ENCODE measurements around the gene VEGFA.

Gene VEGFA

DNA sequence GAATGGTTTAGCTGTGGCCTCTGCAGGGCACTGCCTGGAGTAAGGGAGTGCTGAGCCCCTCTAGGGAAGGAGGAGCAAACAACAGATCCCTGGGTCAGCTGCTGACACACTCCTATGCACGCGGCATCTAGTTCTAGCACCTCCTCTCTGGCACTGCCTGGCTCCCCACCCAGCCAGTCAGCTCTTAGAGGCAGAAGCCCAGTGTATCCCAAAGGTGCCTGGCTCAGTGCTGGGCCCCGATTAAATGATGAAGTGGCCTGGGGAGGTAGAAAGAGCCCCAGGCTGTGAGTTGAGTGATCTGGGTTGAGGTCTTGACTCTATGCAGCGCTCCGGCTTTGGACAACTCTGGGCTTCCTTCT is 7.6 kb upstream of the VEGFA start:
- Histone ChIP-seq H3K4me1 (ENCODE audit: control insufficient read depth, low read depth, low read length) (peaks cover 9% of the 10 kb centered on the region), H3K27ac (ENCODE audit: low read depth, low read length) (no peak overlapping the region), H3K9ac (ENCODE audit: low read length) (no peak overlapping the region), H4K8ac (ENCODE audit: low read depth, low read length) (no peak overlapping the region), H4K5ac (ENCODE audit: low read length) (no peak overlapping the region), H3K79me1 (ENCODE audit: low read length) (no peaks in the 10 kb centered on the region), H3K4me3 (ENCODE audit: low read length) (no peak overlapping the region), H3K79me2 (ENCODE audit: control insufficient read depth, insufficient read depth, low read length) (no peaks in the 10 kb centered on the region), H3K18ac (ENCODE audit: low read length) (no peak overlapping the region), H2AK5ac (ENCODE audit: low read length) (no peak overlapping the region), H2BK15ac (replicated peaks; ENCODE audit: low read depth) (no peak overlapping the region), H2BK120ac (ENCODE audit: low read depth, low read length) (no peak overlapping the region), H3K36me3 (ENCODE audit: control insufficient read depth, insufficient read depth, low read length) (no peaks in the 10 kb centered on the region), H3K4ac (ENCODE audit: low read depth, low read length) (no peak overlapping the region), H2BK5ac (ENCODE audit: low read length) (no peak overlapping the region), H3K23ac (ENCODE audit: low read length) (no peak overlapping the region), H3K27me3 (ENCODE audit: insufficient read depth, low read length, poor library complexity) (no peaks in the 10 kb centered on the region), H3K4me2 (ENCODE audit: low read length) (no peak overlapping the region), H3K56ac (ENCODE audit: low read length) (no peak overlapping the region)
- WGBS (ENCODE audit: extremely low coverage, insufficient coverage, low lambda C conversion rate) = no CpG with 5 or more reads among the region's 5 CpGs
- DNase-seq = no peak

DNA sequence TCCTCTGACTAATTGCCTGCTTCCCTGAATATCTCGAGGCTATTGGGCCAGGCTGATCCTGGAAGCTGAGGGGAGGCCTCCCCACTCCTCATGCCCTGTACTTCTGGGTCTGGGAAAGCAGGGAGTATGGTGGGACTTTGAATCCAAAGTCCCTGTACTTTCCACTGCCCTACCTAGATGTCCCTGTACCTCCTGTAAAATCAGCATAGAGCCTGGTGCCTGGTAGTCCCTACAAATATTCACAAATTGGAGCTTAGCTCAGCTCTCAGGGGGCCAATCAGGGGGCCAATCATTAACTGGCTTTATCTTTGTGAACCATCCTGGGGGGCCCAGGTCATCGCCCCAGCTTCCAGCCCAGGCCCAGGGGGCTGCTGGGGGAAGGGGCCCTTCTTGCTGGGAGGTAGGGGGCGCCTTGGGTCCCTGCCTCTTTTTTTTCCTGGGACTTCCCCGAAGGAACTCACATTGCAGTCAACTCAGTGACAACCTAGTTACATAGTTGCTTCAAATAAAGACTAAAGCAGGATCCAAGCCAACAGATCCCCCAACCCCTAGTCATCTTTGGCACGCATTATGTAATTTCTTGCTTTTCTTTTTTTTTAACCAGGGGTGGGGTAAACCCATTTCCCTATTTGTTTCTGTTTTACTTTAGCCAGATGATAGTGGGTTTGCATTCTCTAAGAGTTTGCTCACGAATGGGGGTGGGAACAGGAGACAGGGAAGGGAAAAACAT is 6.9 kb upstream of the VEGFA start:
- no peak for DNase-seq
- no peak overlapping the region for H3K4me2 ChIP-seq (ENCODE audit: low read length)
- no peaks in the 10 kb centered on the region for H3K36me3 ChIP-seq (ENCODE audit: control insufficient read depth, insufficient read depth, low read length)
- no peak overlapping the region for H3K18ac ChIP-seq (ENCODE audit: low read length)
- H2BK15ac ChIP-seq (replicated peaks; ENCODE audit: low read depth) = no peak overlapping the region
- peaks cover 9% of the 10 kb centered on the region for H3K4me1 ChIP-seq (ENCODE audit: control insufficient read depth, low read depth, low read length)
- no peaks in the 10 kb centered on the region for H3K79me1 ChIP-seq (ENCODE audit: low read length)
- H3K4ac ChIP-seq (ENCODE audit: low read depth, low read length) = no peak overlapping the region
- no peak overlapping the region for H4K8ac ChIP-seq (ENCODE audit: low read depth, low read length)
- WGBS (ENCODE audit: extremely low coverage, insufficient coverage, low lambda C conversion rate) = no CpG with 5 or more reads among the region's 6 CpGs
- no peak overlapping the region for H2AK5ac ChIP-seq (ENCODE audit: low read length)
- no peak overlapping the region for H3K27ac ChIP-seq (ENCODE audit: low read depth, low read length)
- no peaks in the 10 kb centered on the region for H3K79me2 ChIP-seq (ENCODE audit: control insufficient read depth, insufficient read depth, low read length)
- H3K9ac ChIP-seq (ENCODE audit: low read length) = no peak overlapping the region
- no peaks in the 10 kb centered on the region for H3K27me3 ChIP-seq (ENCODE audit: insufficient read depth, low read length, poor library complexity)
- H3K23ac ChIP-seq (ENCODE audit: low read length) = no peak overlapping the region
- H3K4me3 ChIP-seq (ENCODE audit: low read length) = no peak overlapping the region
- no peak overlapping the region for H3K56ac ChIP-seq (ENCODE audit: low read length)
- H2BK120ac ChIP-seq (ENCODE audit: low read depth, low read length) = no peak overlapping the region
- H2BK5ac ChIP-seq (ENCODE audit: low read length) = no peak overlapping the region
- no peak overlapping the region for H4K5ac ChIP-seq (ENCODE audit: low read length)

DNA sequence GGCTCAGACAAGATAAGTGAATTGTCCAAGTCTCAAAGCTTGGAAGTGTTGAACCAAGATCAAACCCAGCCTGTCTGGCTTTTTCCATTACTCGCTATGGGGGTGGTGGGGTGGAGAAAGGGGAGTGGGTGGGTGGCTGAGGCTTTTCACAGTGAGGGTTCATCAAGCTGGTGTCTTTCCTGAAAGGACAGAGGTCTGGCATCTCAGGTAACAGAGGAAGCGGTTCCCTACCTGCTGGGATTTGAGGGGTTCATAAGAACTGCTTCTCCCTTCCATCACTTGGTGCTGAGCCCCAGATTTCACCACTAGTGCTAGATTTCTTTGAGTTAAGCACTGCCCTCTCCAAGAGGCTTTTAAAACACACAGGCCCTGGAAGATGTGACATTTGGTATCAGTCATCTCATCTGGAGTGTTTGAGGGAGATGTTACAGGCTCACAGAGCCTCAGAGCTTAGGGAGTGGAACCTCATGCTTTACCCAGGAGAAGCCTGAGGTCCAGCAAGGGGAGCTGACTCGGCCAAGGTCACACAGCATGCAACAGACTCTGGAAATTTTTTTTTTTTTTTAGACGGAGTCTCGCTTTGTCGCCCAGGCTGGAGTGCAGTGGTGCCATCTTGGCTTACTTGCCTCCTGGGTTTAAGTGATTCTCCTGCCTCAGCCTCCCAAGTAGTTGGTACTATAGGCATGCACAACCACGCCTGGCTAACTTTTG is 6.0 kb upstream of the VEGFA start:
- no peak overlapping the region for H2AK5ac ChIP-seq (ENCODE audit: low read length)
- no peak overlapping the region for H3K4me3 ChIP-seq (ENCODE audit: low read length)
- H3K79me2 ChIP-seq (ENCODE audit: control insufficient read depth, insufficient read depth, low read length) = no peaks in the 10 kb centered on the region
- DNase-seq = no peak
- H3K27ac ChIP-seq (ENCODE audit: low read depth, low read length) = no peak overlapping the region
- no peak overlapping the region for H2BK15ac ChIP-seq (replicated peaks; ENCODE audit: low read depth)
- no peak overlapping the region for H3K23ac ChIP-seq (ENCODE audit: low read length)
- peaks cover 9% of the 10 kb centered on the region for H3K4me1 ChIP-seq (ENCODE audit: control insufficient read depth, low read depth, low read length)
- H4K8ac ChIP-seq (ENCODE audit: low read depth, low read length) = no peak overlapping the region
- H3K79me1 ChIP-seq (ENCODE audit: low read length) = no peaks in the 10 kb centered on the region
- H3K18ac ChIP-seq (ENCODE audit: low read length) = no peak overlapping the region
- H3K36me3 ChIP-seq (ENCODE audit: control insufficient read depth, insufficient read depth, low read length) = no peaks in the 10 kb centered on the region
- no peaks in the 10 kb centered on the region for H3K27me3 ChIP-seq (ENCODE audit: insufficient read depth, low read length, poor library complexity)
- no CpG with 5 or more reads among the region's 7 CpGs for WGBS (ENCODE audit: extremely low coverage, insufficient coverage, low lambda C conversion rate)
- H2BK5ac ChIP-seq (ENCODE audit: low read length) = no peak overlapping the region
- H2BK120ac ChIP-seq (ENCODE audit: low read depth, low read length) = no peak overlapping the region
- H4K5ac ChIP-seq (ENCODE audit: low read length) = no peak overlapping the region
- no peak overlapping the region for H3K56ac ChIP-seq (ENCODE audit: low read length)
- no peak overlapping the region for H3K4me2 ChIP-seq (ENCODE audit: low read length)
- no peak overlapping the region for H3K9ac ChIP-seq (ENCODE audit: low read length)
- no peak overlapping the region for H3K4ac ChIP-seq (ENCODE audit: low read depth, low read length)

GRCh38 chr6:43764772-43765171 is 5.2 kb upstream of the VEGFA start:
- H3K56ac ChIP-seq (ENCODE audit: low read length) = no peak overlapping the region
- no peak for DNase-seq
- H3K27ac ChIP-seq (ENCODE audit: low read depth, low read length) = no peak overlapping the region
- no peaks in the 10 kb centered on the region for H3K27me3 ChIP-seq (ENCODE audit: insufficient read depth, low read length, poor library complexity)
- no peak overlapping the region for H3K4ac ChIP-seq (ENCODE audit: low read depth, low read length)
- no peak overlapping the region for H2BK5ac ChIP-seq (ENCODE audit: low read length)
- H2BK15ac ChIP-seq (replicated peaks; ENCODE audit: low read depth) = no peak overlapping the region
- no peak overlapping the region for H4K8ac ChIP-seq (ENCODE audit: low read depth, low read length)
- no peak overlapping the region for H3K18ac ChIP-seq (ENCODE audit: low read length)
- no peak overlapping the region for H2BK120ac ChIP-seq (ENCODE audit: low read depth, low read length)
- no peak overlapping the region for H4K5ac ChIP-seq (ENCODE audit: low read length)
- no peak overlapping the region for H3K4me2 ChIP-seq (ENCODE audit: low read length)
- H3K4me1 ChIP-seq (ENCODE audit: control insufficient read depth, low read depth, low read length) = peaks cover 9% of the 10 kb centered on the region
- no peak overlapping the region for H3K4me3 ChIP-seq (ENCODE audit: low read length)
- H3K23ac ChIP-seq (ENCODE audit: low read length) = no peak overlapping the region
- no peaks in the 10 kb centered on the region for H3K36me3 ChIP-seq (ENCODE audit: control insufficient read depth, insufficient read depth, low read length)
- H2AK5ac ChIP-seq (ENCODE audit: low read length) = no peak overlapping the region
- WGBS (ENCODE audit: extremely low coverage, insufficient coverage, low lambda C conversion rate) = no CpG with 5 or more reads among the region's 5 CpGs
- no peaks in the 10 kb centered on the region for H3K79me2 ChIP-seq (ENCODE audit: control insufficient read depth, insufficient read depth, low read length)
- no peaks in the 10 kb centered on the region for H3K79me1 ChIP-seq (ENCODE audit: low read length)
- H3K9ac ChIP-seq (ENCODE audit: low read length) = no peak overlapping the region

DNA sequence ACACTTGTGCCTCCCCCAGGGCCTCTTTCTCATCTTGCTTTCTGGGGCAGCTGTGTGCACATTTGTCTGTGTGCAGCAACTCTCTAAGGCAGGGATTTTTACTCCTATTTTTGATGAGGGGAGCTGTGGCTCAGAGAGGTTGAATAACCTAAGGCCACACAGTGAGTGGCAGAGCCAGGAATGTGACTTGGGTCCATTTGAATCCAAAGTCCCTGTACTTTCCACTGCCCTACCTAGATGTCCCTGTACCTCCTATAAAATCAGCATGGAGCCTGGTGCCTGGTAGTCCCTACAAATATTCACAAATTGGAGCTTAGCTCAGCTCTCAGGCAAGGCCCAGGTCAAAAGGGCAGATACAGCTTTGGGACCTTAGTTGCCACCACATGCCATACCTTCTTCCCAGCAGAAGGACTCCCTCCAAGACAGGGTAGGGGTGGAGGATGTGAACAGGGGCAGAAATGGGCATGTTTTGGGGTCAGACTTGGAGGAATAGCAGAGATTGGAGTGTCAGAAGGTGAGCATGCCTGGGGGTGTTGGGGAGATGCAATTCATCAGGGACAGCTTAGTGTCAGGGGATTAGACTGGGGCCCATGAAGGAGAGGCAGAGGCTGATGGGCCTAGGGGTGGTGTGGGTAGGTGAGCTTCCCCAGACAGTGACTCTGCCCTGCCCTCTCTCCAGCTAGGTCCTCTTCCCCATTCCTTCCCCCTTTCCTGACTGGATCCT is 4.1 kb upstream of the VEGFA start:
- no peak overlapping the region for H3K4me3 ChIP-seq (ENCODE audit: low read length)
- no peak for DNase-seq
- no peaks in the 10 kb centered on the region for H3K36me3 ChIP-seq (ENCODE audit: control insufficient read depth, insufficient read depth, low read length)
- no peak overlapping the region for H3K4me2 ChIP-seq (ENCODE audit: low read length)
- no peak overlapping the region for H3K18ac ChIP-seq (ENCODE audit: low read length)
- H2BK120ac ChIP-seq (ENCODE audit: low read depth, low read length) = no peak overlapping the region
- H4K8ac ChIP-seq (ENCODE audit: low read depth, low read length) = no peak overlapping the region
- H4K5ac ChIP-seq (ENCODE audit: low read length) = no peak overlapping the region
- H3K9ac ChIP-seq (ENCODE audit: low read length) = no peak overlapping the region
- H2BK15ac ChIP-seq (replicated peaks; ENCODE audit: low read depth) = no peak overlapping the region
- no peak overlapping the region for H2AK5ac ChIP-seq (ENCODE audit: low read length)
- H3K4ac ChIP-seq (ENCODE audit: low read depth, low read length) = no peak overlapping the region
- no peak overlapping the region for H2BK5ac ChIP-seq (ENCODE audit: low read length)
- no peak overlapping the region for H3K56ac ChIP-seq (ENCODE audit: low read length)
- H3K27me3 ChIP-seq (ENCODE audit: insufficient read depth, low read length, poor library complexity) = no peaks in the 10 kb centered on the region
- peaks cover 2% of the 10 kb centered on the region for H3K79me2 ChIP-seq (ENCODE audit: control insufficient read depth, insufficient read depth, low read length)
- H3K27ac ChIP-seq (ENCODE audit: low read depth, low read length) = no peak overlapping the region
- peaks cover 9% of the 10 kb centered on the region for H3K4me1 ChIP-seq (ENCODE audit: control insufficient read depth, low read depth, low read length)
- no peaks in the 10 kb centered on the region for H3K79me1 ChIP-seq (ENCODE audit: low read length)
- H3K23ac ChIP-seq (ENCODE audit: low read length) = no peak overlapping the region

Data from mesendoderm (in vitro differentiated cells).